ENCODE results near the gene NFATC1.

- no peak for TF ChIP-seq CTCF (IDR thresholded peaks at IDR 0.05 in 4 of 5, conservative IDR thresholded peaks at IDR 0.05 in 1 of 5)
- TF ChIP-seq POLR2A (IDR thresholded peaks at IDR 0.05) = no peak
Observed at GRCh38 chr18:79549638-79550000, 153.9 kb downstream of the NFATC1 start.
